Cardiac septum (tissue), 1 donor: ENCODE data around the gene SCUBE2. TPM values are rescaled to one million over a fixed set of nuclear protein-coding genes. Genes with fewer than 3 reads are reported as not detected.

ENCODE experiments used
- DNase-seq: peaks from one replicate; pipeline ENCODE4 v3.0.0-alpha.2; 2020; ENCODE audit warnings: low spot score
- intact Hi-C: fragments of 100-400 bp; cut with DNase I; formaldehyde crosslinking; loops from one replicate; pipeline ENCODE4 v1.14.0; 2022
- total RNA-seq: library from RNA; stranded (reverse); fragmentation: NEBNext Ultra II Directional; extraction: Animal tissue kit (Norgen Biotek cat#: 25700); gene quantifications from one replicate; pipeline ENCODE4 v1.2.1, GENCODE V29; 2021
- donor health status: DM: no; HTN: no; CAD: no.

SCUBE2 gene
- total RNA-seq, 1 donor from 2014 or later, result 3.9 TPM

DNA sequence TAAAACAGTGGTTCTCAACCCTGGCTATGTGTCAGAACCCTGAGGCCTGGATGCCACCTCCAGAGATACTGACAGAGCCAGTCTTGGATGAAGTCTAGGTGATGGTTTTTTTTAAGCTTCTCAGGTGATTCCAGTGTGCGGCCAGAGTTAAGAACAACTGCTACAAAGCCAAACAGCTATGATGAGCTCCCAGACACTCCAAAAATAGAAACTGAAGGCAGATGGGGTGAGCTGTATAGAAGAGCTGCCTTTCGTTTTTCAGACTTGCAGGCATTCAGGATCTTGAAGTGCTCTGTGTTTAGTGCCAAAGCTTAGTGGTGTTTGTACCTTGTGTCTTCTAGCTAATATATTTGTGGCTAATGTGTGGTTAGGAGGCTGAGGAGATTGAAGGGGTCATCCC is 14.2 kb downstream of the SCUBE2 start:
- no peak for DNase-seq
- intact Hi-C loops, result no loop called here

DNA sequence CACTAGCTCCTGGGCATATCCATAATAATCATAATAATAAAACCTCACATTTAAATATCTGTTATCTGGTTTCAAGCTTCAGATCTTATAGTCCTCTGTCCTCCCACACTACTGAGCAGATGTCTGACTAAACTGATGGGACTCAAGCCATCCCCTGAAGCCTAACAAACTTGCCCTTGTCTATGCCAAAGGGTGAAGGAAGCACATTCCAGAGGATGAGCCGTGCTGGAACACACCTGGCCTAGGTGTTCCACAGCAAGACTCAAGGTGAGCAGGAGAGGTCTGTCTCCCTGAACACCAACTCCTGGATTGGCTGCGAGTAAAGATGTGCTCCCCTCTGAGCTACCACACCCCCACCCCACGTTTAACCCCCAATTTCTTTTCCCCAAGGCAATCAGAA is 14.7 kb downstream of the SCUBE2 start:
- intact Hi-C loops, result no loop called here
- no peak for DNase-seq

DNA sequence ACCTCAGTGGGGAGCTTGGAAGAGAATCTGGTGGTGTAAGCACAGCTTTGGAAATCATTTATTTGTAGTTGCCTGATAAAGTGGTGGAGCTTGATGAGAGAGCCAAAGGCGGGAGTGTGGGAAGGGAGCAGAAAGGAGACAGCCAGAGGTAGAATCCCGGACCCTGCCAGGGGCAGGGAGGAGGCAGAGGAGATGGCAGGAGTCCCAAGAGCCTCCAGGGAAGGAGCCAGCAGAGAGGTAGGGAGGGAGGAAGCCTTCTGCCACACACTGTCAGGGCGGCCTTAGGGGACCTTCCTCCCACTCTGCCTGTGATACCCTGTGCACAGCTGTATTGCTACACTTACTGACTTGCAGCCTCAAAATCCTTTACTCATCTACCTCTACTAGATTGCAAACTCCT is 15.4 kb downstream of the SCUBE2 start:
- DNase-seq, result no peak
- intact Hi-C loops, result no loop called here

DNA sequence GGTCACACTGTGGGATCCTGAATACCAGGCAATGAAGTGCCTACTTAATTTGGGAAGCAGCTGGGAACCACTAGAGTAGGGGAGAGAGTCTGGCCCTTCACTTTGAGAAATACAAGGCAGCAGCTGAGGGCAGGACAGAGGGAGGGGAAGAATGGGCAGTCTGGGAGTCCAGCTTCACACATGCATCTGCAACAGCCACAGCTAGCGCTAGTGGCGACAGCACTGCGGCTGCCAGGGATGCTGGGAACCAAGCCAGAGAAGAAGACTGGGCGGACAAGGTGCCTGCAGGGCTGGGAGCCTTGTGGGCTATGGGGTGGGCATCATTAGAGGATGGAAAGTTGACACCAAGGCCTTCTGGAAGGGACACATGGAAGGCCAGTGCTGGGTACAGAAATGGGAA is 15.8 kb downstream of the SCUBE2 start:
- no peak for DNase-seq
- intact Hi-C loops, result no loop called here

DNA sequence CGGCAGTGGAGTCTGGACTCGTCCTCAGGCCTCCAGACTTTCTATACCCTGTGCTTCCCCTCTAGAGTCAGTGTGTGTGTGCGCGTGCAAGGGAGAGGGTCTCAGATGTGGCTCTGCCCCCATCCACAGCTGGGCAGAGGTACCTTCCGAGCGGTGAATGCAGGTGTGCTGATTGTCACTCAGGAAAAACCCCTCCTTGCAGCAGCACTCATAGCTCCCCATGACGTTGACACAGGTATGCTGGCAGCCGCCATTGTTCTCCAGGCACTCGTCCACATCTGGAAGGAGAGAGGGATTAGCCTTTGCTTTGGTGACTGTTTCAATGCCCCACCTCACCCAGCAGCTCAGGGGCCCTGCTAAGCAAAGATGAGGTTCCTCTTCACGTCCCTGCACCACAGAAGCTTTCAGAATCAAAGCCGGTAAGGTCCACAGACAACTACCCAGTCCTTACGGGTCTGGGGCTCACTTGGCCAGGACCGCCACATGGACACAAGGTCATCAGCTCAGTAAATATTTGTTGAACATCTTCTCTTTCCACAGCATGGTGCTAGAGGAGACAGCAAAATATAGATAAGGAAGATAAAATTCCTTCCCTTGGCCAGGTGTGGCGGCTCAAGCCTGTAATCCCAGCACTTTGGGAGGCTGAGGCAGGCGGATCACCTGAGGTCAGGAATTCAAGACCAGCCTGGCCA is 16.9 kb downstream of the SCUBE2 start:
- intact Hi-C loops, result no loop called here
- DNase-seq, result no peak

DNA sequence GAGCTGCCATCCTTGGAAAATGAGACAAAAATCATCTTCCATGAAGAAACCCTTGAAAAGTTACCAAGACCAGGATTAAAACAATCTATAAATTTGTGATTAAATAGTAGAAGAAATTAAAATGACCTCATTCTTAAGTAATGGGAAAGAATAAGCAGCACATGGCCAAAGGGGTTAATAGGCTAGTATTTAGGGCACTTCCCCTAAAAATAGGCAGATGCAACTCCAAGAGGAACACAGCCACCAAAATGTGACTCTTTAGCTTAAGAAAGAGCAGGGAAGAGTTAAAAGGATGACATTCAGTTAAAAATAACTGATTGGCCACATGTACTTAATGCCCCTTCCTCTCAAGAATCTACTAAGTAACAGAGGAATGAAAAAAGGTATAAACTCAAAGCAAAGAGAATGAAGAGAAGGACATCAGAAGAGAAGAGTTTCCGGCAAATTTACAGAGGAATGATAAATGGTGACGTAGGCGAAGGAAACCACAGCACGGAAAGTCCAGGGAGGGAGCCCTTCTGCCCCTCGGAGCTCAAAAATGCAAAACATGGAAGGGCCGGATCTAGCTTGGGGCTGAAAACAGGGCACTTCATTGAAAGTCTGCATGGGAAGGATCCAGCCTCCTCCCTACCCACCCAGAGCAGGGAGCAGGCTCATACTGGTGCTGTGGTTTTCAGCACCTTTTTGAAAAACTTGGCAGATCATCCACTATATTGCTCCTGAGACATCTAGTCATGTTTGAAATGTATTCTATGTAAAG is 17.8 kb downstream of the SCUBE2 start:
- no peak for DNase-seq
- intact Hi-C loops, result no loop called here

DNA sequence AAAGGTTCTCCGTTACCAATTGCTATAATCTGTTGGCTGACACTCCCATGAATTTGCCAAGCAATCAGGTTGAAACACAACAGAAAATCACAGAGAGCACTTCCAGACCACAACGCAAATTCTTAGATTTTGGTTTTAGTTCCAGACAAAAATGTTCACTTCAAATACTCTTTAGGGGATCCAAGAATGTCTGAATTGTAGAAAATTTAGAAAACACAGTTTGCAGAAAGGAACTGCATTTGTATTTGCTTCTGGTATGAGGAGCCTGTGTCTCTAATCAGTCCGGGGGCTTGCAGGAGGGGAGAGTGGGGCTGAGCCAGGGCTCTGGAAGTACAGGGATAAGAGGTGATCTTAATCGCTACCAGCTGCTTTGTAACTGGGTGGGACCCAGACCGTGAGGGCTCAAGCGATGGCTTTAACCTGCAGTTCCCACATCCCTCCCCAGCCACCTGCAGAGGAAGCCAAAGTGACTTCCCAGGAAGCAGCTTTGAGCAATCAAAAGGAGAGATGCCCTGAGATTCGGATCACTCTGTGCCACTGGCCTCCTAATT is 18.7 kb downstream of the SCUBE2 start:
- DNase-seq, result no peak
- intact Hi-C loops, result no loop called here

DNA sequence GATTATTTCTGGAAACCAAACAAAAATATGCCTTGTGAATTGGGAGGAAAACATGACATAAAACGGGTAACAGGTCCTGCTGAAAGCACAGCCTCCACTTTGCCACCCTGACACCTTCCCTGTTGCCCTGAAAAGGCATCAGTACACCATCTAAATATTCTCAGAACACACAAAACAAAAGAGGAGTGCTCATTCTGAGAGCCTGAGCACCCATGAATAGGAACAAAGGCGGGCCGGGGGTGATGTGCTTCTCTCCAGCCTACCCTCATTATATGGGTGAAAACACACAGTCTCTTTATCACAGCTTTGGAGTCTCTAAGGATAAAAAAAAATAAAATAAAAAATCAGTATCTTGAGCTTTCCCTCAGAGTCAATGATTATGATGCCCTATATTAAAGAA is 19.7 kb downstream of the SCUBE2 start:
- no peak for DNase-seq
- intact Hi-C loops, result no loop called here

DNA sequence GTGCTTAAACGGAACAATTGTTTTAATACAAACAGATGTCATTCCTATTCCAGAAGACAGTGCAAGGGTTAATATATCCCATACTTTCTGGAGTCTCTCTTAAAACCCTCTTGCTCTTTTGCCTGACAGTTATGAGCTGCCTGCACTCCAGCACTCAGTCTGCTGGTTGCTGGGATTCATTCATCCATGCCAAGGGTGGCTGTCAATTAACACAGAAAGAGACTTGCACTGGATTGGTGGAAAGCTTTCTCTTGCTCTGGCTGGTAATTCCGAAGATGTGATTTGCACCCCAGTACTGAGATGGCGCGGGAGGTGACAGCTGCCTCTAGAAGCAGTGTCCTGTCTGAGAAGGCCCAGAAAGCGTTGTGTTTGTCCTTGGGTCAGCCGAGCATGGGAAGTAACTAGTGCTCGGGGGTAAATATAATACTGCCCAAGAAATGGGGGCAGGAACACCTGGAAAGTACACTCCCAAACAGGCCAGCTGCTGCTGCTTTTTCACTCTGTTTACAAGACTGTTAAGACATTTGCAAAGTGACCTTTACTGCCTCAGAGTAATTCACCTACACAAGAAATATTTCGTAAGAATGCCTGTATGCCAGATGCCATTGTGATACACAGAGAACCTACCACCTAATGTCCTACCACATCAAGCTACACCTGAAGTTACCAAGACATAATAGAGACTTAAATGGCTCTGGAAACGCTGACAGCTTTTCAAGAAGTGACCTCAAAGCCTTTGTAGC is 20.5 kb downstream of the SCUBE2 start:
- intact Hi-C loops, result no loop called here
- DNase-seq, result no peak

DNA sequence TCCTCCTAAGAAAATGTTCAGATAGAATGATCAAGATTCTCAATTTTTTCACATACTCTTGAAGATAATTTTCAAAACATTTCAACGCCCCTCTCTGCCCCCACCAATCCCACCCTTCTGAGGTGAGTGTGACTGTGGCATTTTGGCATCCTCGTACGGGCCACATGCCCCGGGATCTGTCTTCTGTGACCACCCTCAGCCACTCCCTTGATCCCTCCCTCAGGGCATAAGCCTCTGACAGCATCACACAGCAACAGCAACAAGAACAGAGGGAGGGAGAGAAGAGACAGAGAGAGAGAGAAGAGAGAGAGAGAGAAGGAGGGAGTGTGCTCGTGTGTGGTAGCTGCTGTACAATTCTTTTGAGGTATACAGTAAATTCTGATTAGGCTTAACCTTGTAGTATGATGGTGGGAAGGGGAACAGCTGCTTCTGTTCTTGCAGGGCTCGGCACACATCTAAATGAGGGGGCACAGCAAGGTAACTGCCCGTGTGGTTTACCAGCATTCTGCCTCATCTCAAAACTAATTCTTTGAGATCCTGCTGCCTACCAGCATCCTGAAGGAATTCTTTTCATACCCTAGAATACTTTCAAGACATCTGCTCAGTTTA is 21.4 kb downstream of the SCUBE2 start:
- no peak for DNase-seq
- intact Hi-C loops, result no loop called here

DNA sequence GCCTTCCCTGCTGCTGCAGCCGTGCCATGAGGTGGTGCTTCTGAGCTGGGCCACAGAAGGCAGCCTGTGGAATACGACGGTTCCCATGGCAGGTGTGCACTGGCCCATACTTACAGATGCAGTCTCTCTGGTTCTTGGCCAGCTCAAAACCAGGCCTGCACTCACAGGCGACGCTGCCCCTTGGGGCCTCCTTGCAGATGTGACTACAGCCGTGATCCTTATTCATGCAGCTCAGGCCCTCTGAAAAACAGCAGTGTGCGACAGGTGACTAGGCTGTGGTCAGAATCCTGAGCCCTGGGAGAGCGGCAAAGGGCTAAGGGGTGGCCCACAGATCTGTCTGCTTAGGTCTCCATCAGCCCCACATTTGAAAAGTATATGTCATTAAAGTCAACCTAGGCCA is 22.1 kb downstream of the SCUBE2 start:
- DNase-seq, result no peak
- intact Hi-C loops, result no loop called here

DNA sequence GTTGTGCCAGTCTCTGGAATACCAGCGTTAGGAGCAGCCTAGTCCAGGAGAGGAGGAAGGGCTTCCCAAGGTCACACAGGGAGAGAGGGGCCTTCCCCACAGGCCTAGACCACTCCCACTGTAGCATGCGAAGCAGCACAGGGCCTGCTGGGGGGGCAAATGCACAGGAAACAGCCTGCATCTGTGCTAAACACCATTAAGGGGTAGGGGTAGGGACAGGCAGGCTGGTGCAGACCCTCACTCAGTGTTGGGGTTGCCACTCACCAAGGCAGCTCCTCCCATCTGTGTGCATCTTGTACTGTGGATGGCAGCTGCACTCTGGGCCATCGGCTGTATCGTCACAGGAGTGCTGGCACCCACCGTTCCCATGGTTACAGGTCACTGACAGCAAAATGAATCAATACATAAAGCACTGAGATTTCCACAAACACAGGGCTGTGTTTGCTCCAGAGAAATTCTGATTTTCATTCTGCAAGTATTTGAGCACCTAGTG is 24.9 kb downstream of the SCUBE2 start:
- no peak for DNase-seq
- intact Hi-C loops, result no loop called here

DNA sequence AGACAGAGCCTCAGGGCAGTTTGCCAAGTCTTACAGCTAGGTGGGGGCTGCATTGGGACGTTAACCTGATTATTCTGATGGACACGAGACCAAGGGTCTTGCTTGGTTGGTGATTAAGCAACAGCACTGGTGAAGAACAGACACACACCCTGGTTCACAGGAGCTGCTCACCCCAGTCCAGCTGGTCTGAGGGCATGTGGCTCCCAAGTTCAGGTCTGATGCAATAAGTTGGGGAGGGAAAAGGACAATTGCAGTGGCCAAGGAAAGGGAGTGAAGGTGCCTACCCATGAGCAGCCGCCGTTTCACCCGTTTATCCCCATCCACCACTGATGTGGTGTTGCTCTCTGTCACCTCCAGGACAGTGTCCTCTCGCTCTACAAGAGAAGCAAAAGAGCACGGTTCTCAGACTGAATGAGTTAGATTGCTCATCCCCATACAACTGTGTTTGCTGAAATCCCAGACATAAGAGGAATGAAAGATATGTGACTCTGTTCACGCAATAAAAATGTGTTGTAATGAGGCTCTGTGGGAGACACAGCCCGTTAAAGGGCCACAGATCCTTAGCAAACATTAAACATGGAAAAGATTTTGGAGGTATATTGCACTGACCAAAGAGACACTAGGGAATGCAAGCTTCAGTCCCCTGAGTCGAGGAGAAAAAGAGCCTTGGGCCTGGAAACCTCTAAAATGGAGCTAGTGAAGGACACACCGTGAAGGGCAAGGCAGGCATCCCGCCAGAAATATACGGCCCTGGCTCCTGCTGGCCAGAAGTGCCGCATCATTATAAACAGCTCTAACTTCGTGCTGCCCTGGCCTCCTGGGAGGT is 25.6 kb downstream of the SCUBE2 start:
- DNase-seq, result no peak
- intact Hi-C loops, result no loop called here

DNA sequence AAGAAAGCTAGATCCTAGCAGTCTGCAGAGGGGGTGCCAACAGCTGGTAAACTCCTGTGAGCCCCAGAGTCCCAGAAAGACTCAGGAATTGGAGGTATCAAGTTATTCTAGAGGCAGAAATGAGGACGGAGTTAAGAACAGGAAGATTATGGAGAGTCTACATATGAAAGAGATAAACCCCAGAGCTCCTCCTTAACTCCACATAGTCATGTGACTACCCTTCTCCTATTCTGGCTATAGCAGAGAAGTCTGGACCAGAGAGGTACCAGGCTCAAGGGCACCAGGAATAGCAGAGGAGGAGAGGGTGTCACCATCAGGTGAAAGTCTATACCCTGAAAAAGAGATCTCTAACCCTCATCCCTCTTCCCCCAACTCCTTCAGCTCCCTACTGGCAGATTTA is 29.6 kb downstream of the SCUBE2 start:
- DNase-seq, result no peak
- intact Hi-C loops, result no loop called here

DNA sequence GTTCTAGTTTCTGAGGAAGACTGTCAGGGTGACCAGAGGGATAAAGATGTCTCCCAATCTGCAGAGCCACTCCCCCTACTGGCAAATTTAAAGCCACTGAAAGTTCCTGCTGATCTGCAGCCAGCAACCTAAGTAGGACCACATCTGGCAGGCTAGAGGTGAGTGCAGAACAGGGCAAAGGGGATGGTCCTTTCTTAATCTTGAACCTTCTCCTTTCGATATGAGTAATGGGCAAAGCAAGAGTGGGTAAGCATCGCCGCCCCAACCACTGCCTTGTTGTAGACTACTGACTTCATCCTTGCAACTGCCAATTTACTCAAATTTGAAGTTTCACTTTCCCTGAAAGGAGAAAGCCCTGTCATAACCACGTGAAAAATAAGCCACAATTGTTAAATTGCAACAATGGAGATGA is 30.7 kb downstream of the SCUBE2 start:
- intact Hi-C loops, result no loop called here
- no peak for DNase-seq

DNA sequence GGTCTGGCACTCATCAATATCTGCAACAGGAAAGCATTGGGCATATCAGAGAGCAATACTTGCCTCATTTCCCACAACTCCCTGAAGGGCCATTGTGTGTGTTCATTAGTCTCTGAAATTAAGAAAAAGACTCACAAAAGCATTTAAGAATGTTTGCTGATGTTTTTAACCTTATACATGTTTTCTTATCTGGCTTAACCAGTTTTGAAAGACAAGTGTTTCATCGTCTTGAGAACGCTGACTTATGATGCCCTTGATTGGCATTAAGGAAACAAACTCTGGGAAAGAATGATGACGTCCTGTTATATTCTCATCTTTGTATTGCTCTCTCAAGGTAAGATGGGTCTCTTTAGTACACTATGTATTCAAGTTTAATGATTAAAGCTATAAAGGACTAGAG is 32.0 kb downstream of the SCUBE2 start:
- intact Hi-C loops, result no loop called here
- no peak for DNase-seq

DNA sequence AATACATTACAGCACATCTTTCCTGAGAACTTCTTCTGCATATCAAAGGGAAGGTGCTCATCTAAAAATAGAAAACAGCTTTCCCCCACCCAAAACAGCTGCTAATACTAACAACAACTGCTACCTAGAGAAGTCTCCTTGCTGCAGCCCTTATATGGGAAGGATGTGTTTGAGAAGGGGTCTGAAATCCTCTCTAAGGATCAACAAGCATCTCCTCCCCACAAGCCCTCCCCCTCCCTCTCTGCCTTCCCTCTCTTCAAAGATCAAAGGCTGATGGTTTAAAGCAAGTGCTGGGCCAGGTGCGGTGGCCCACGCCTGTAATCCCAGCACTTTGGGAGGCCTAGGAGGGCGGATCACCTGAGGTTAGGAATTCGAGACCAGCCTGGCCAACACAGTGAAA is 33.5 kb downstream of the SCUBE2 start:
- no peak for DNase-seq
- intact Hi-C loops, result no loop called here

DNA sequence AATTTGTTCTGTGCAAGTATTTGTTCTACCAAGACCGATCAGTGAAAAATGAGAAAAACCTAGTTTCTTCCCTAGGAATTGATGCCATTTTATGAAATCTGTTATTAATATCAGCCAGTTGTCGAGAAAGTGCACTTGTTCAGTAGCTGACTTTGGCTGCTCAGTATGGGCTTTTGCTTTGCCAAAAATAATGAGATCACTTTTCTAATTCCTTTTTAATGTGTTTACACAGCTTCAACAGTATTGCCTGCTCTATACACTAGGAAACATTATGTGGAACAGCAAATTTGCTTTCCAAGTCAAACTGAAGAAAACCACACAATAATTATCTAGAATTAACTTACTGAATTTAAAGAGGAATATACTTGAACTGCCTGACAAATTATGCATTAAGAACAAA is 34.4 kb downstream of the SCUBE2 start:
- DNase-seq, result no peak
- intact Hi-C loops, result no loop called here

DNA sequence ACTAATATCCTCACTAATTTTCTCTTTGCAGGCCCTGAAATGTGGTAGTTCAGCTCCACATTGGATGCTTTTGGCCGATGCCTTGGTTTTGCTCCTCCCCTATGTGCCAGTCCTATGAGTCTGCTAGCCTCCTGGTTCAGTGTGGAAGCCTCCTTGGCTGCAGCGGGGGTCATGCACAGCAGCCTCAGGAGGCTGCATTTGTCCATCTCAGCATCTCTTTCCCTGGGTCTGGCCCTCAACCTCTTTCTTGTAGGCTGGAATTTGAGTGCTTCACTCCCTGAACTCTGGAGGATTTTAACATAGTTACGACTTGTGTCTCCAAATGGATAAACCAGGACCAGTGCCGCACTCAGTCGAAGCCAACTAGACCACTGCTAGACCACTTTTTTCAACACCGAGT is 34.9 kb downstream of the SCUBE2 start:
- intact Hi-C loops, result no loop called here
- no peak for DNase-seq
